Neural cell (in vitro differentiated cells): ENCODE measurements around the gene SEC63. TPM values are rescaled to one million over a fixed set of nuclear protein-coding genes. Genes with fewer than 3 reads are reported as not detected.
"Not testable (repeated sequence)": the region's sequence is repeated elsewhere in the genome, so short reads cannot be mapped to it uniquely, and the experiment has no call there.

ENCODE experiments used
- H2AFZ ChIP-seq: fragments of 200-600, 300-800 bp; sonication (generic), shearing (Covaris generic); 2 replicates; pipeline ENCODE4 v1.6.0; 2014; ENCODE audit warnings: low read depth, mild to moderate bottlenecking, antibody characterized with exemption, low read length, moderate library complexity
- H3F3A ChIP-seq: fragments of 200-600 bp; shearing (Covaris generic); 2 replicates; pipeline ENCODE4 v1.6.1; 2016; ENCODE audit warnings: mild to moderate bottlenecking, moderate library complexity, mixed read lengths, antibody characterized with exemption, low read length; ENCODE audit not compliant: insufficient read depth, poor library complexity, severe bottlenecking
- H3K27ac ChIP-seq: fragments of 200-600, 300-800 bp; sonication (generic), shearing (Covaris generic); 2 replicates; pipeline ENCODE4 v1.5.1; 2014; ENCODE audit warnings: mild to moderate bottlenecking, low read length, moderate library complexity
- H3K27me3 ChIP-seq: fragments of 300-800, 200-600 bp; sonication (generic), shearing (Covaris generic); 2 replicates; pipeline ENCODE4 v1.6.0; 2014; ENCODE audit warnings: mild to moderate bottlenecking, low read depth, low read length, moderate library complexity; ENCODE audit not compliant: insufficient read depth
- H3K36me3 ChIP-seq: fragments of 300-800, 200-600 bp; sonication (generic), shearing (Covaris generic); 2 replicates; pipeline ENCODE4 v1.5.1; 2014; ENCODE audit warnings: mild to moderate bottlenecking, antibody characterized with exemption, low read length, moderate library complexity; ENCODE audit not compliant: insufficient read depth
- H3K4me2 ChIP-seq: fragments of 300-800, 200-600 bp; sonication (generic), shearing (Covaris generic); 2 replicates; pipeline ENCODE4 v1.6.0; 2014; ENCODE audit warnings: mild to moderate bottlenecking, low read length
- H3K4me3 ChIP-seq: fragments of 300-800, 200-600 bp; sonication (generic), shearing (Covaris generic); 2 replicates; pipeline ENCODE4 v1.5.1; 2014; ENCODE audit warnings: mild to moderate bottlenecking, low read length, moderate library complexity
- H3K79me2 ChIP-seq: fragments of 200-600 bp; shearing (Covaris generic); replicated peaks from 2 replicates; pipeline ENCODE4 v1.6.0; 2014; ENCODE audit warnings: mild to moderate bottlenecking, low read length, moderate library complexity; ENCODE audit not compliant: insufficient read depth
- H3K9ac ChIP-seq: fragments of 300-800, 200-600 bp; sonication (generic), shearing (Covaris generic); 2 replicates; pipeline ENCODE4 v1.6.1; 2016; ENCODE audit warnings: mild to moderate bottlenecking, low read length, mixed read lengths
- H3K9me2 ChIP-seq: fragments of 200-600 bp; shearing (Covaris generic); 2 replicates; pipeline ENCODE4 v1.6.1; 2016; ENCODE audit warnings: mild to moderate bottlenecking, low read length, mixed read lengths; ENCODE audit not compliant: insufficient read depth
- H3K9me3 ChIP-seq: fragments of 200-600, 300-800 bp; sonication (generic), shearing (Covaris generic); 2 replicates; pipeline ENCODE4 v1.6.1; 2016; ENCODE audit warnings: mild to moderate bottlenecking, mixed run types, low read length, moderate library complexity, mixed read lengths
- H4K20me1 ChIP-seq: fragments of 200-600 bp; shearing (Covaris generic); 2 replicates; pipeline ENCODE4 v1.6.1; 2016; ENCODE audit warnings: mild to moderate bottlenecking, mixed run types; ENCODE audit not compliant: insufficient read depth
- CTCF ChIP-seq: fragments of 450-650 bp; IDR thresholded peaks from 2 replicates; pipeline ENCODE4 v1.5.1; 2014; ENCODE audit warnings: antibody characterized with exemption, mild to moderate bottlenecking, moderate library complexity; ENCODE audit not compliant: poor library complexity, severe bottlenecking
- EP300 ChIP-seq: fragments of 450-650 bp; conservative IDR thresholded peaks from 2 replicates; pipeline ENCODE4 v1.6.1; 2014; ENCODE audit warnings: antibody characterized with exemption, mild to moderate bottlenecking, moderate library complexity; ENCODE audit not compliant: poor library complexity, severe bottlenecking
- EZH2 ChIP-seq: fragments of 200-600, 300-800 bp; shearing (Covaris generic), sonication (generic); IDR thresholded peaks from 2 replicates; pipeline ENCODE4 v1.6.1; 2014; ENCODE audit warnings: antibody characterized with exemption, low read length, borderline replicate concordance, mild to moderate bottlenecking; ENCODE audit not compliant: insufficient read depth, poor library complexity, severe bottlenecking
- MXI1 ChIP-seq: fragments of 450-650 bp; conservative IDR thresholded peaks from 2 replicates; pipeline ENCODE4 v1.6.1; 2014; ENCODE audit warnings: antibody characterized with exemption, mild to moderate bottlenecking; ENCODE audit not compliant: poor library complexity, severe bottlenecking
- POLR2AphosphoS5 ChIP-seq: IDR thresholded peaks from 2 replicates; pipeline ENCODE4 v1.6.1; 2012
- RAD21 ChIP-seq: fragments of 450-650 bp; conservative IDR thresholded peaks from 2 replicates; pipeline ENCODE4 v1.6.1; 2014; ENCODE audit warnings: antibody characterized with exemption, mild to moderate bottlenecking, moderate library complexity
- REST ChIP-seq: IDR thresholded peaks from 2 replicates; pipeline ENCODE4 v1.6.1; 2012; ENCODE audit warnings: borderline replicate concordance
- SMC3 ChIP-seq: fragments of 450-650 bp; conservative IDR thresholded peaks from 2 replicates; pipeline ENCODE4 v1.6.1; 2014; ENCODE audit warnings: antibody characterized with exemption, mild to moderate bottlenecking, moderate library complexity; ENCODE audit not compliant: poor library complexity
- TAF1 ChIP-seq: IDR thresholded peaks from 2 replicates; pipeline ENCODE4 v1.6.1; 2012; ENCODE audit warnings: low read depth
- polyA plus RNA-seq: library from polyadenylated mRNA; depleted of rRNA; stranded (reverse); fragments of >200 nt; gene quantifications from 2 replicates; pipeline ENCODE4 v1.2.3, GENCODE V29; 2014

Gene SEC63
- polyA plus RNA-seq, 1 donor from 2014 or later, result 34.8 TPM

GRCh38 chr6:107931894-107932293, 26.1 kb downstream of the SEC63 start:
- H3K4me3 ChIP-seq, result no peak overlapping the region
- H3K36me3 ChIP-seq, result peaks cover 11% of the 10 kb centered on the region
- H2AFZ ChIP-seq, result no peak overlapping the region
- no peaks in the 10 kb centered on the region for H3F3A ChIP-seq
- no peaks in the 10 kb centered on the region for H3K9me2 ChIP-seq
- peaks cover 24% of the 10 kb centered on the region for H3K79me2 ChIP-seq
- no peak for TF ChIP-seq TAF1
- TF ChIP-seq EZH2, result no peak
- no peak for TF ChIP-seq EP300
- no peak for TF ChIP-seq REST
- no peak for TF ChIP-seq POLR2AphosphoS5
- TF ChIP-seq RAD21, result no peak
- no peak for TF ChIP-seq SMC3
- no peak for TF ChIP-seq CTCF
- TF ChIP-seq MXI1, result no peak
- H3K9ac ChIP-seq, result no peak overlapping the region
- no peak overlapping the region for H3K4me2 ChIP-seq
- no peaks in the 10 kb centered on the region for H3K27me3 ChIP-seq
- H3K9me3 ChIP-seq, result no peaks in the 10 kb centered on the region
- H4K20me1 ChIP-seq, result no peaks in the 10 kb centered on the region
- H3K27ac ChIP-seq, result no peak overlapping the region

- Histone ChIP-seq H4K20me1 (no peaks in the 10 kb centered on the region), H3K4me2 (no peak overlapping the region), H3K9ac (no peak overlapping the region), H3K27ac (no peak overlapping the region), H3K4me3 (no peak overlapping the region), H3K9me3 (no peaks in the 10 kb centered on the region), H3F3A (no peaks in the 10 kb centered on the region), H3K9me2 (no peaks in the 10 kb centered on the region), H2AFZ (no peak overlapping the region), H3K36me3 (peaks cover 11% of the 10 kb centered on the region), H3K27me3 (no peaks in the 10 kb centered on the region), H3K79me2 (peaks cover 29% of the 10 kb centered on the region)
- TF ChIP-seq TAF1 (no peak), SMC3 (no peak), REST (no peak), MXI1 (no peak), EP300 (no peak)
Measured at GRCh38 chr6:107928984-107929383, 29.0 kb downstream of the SEC63 start.

- not testable (repeated sequence) for H3K27me3 ChIP-seq, H3K4me2 ChIP-seq, H4K20me1 ChIP-seq, H3K27ac ChIP-seq, H3K9me2 ChIP-seq, H3K4me3 ChIP-seq, H3F3A ChIP-seq, H3K9ac ChIP-seq, H2AFZ ChIP-seq, H3K9me3 ChIP-seq
- peaks cover 24% of the 10 kb centered on the region for H3K79me2 ChIP-seq
- peaks cover 11% of the 10 kb centered on the region for H3K36me3 ChIP-seq
Measured at GRCh38 chr6:107926697-107927544, 31.1 kb downstream of the SEC63 start.
